Testis (tissue), 3 donors: ENCODE results near the gene ATP23. TPM values are rescaled to one million over a fixed set of nuclear protein-coding genes. Genes with fewer than 3 reads are reported as not detected.

Experiments used
- DNase-seq: peaks from one replicate; pipeline ENCODE4 v3.0.0-alpha.2; 2019
- H3K27ac ChIP-seq, 2 donors: fragments of 200-600 bp; sonication (generic); one replicate each; pipeline ENCODE4 v1.5.1; 2019
- H3K27me3 ChIP-seq: fragments of 200-600 bp; sonication (generic); one replicate; pipeline ENCODE4 v1.5.1; 2019
- H3K36me3 ChIP-seq: fragments of 200-600 bp; sonication (generic); one replicate; pipeline ENCODE4 v1.5.1; 2017; ENCODE audit warnings: low read depth; ENCODE audit errors: missing control alignments
- H3K4me1 ChIP-seq: fragments of 200-600 bp; sonication (generic); one replicate; pipeline ENCODE4 v1.5.1; 2019
- H3K4me3 ChIP-seq, 2 donors: fragments of 200-600 bp; sonication (generic); one replicate each; pipeline ENCODE4 v1.5.1; 2017 to 2019
- H3K9me3 ChIP-seq: fragments of 200-600 bp; sonication (generic); one replicate; pipeline ENCODE4 v1.5.1; 2017
- POLR2A ChIP-seq: fragments of 450-650 bp; IDR thresholded peaks from one replicate; pipeline ENCODE4 v1.6.1; 2017; ENCODE audit warnings: antibody characterized with exemption, mild to moderate bottlenecking, moderate library complexity
- WGBS, 2 donors: methylation state at CpG; one replicate each; pipeline ENCODE4 v1.1.5; 2018; 5-methylcytosine and 5-hydroxymethylcytosine counted together
- intact Hi-C: fragments of 100-400 bp; cut with DNase I; formaldehyde crosslinking; loops from one replicate; pipeline ENCODE4 v1.15.1; 2023; ENCODE audit warnings: low total_unique reads
- polyA plus RNA-seq: library from polyadenylated mRNA; stranded (reverse); fragments of 350-450 nt; fragmentation: Illumina TruSeq; extraction: RNeasy Lipid Tissue Mini Kit (QIAGEN cat#74804); gene quantifications from one replicate; pipeline ENCODE4 v1.2.3, GENCODE V29; 2014; ENCODE audit warnings: low read depth, low replicate concordance; ENCODE audit not compliant: insufficient read depth
- total RNA-seq, 2 donors: library from RNA; depleted of rRNA; stranded (reverse); fragments of >200 nt; gene quantifications; one replicate each; pipeline ENCODE4 v1.2.3, GENCODE V29; 2016
- TF ChIP-seq, protein P1 (sequence below), 3 experiments: fragments of 450-650 bp in 2 of 3; fragments of 200-600 bp in 1 of 3; sonication (generic) in 1 of 3; IDR thresholded peaks; one replicate each; pipeline ENCODE4 v1.5.1; 2016 to 2019; ENCODE audit warnings: antibody characterized with exemption in 3 of 3, mild to moderate bottlenecking in 2 of 3, moderate library complexity in 1 of 3

ATP23 gene
- total and polyA plus RNA-seq, 3 donors from 2014 or later = 53.1 to 102 (median 76.6) TPM

DNA sequence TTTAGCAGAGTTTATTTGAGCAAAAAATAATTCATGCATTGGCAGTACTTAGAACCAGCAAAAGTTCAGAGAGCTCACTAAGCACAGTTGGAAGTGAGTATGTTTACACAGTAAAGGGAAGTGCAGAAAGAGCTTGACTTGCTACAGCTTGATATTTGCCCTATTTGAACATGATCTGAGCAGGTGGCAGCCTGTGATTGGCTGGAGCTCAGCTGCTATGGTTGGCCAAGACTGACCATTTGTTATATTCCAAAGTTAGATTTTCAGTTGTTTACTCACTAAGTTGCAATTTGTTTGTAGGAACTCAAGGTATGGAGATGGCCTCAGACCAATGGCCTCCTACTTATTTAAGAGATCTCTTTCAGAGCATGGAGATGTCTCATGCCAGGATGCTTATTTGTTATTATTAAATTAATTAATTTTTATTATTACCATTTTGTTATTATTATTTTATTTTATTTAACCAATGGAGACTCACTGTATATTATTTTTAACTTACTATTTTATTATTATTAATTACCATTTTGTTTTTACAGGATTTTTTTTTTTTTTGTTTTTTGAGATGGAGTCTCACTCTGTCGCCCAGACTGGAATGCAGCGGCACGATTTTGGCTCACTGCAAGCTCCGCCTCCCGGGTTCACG is 49.0 kb downstream of the ATP23 start:
- Histone ChIP-seq H3K36me3 (no peaks in the 10 kb centered on the region), H3K4me1 (no peaks in the 10 kb centered on the region), H3K27me3 (no peaks in the 10 kb centered on the region), H3K4me3 (no peak overlapping the region), H3K9me3 (no peaks in the 10 kb centered on the region), H3K27ac (no peak overlapping the region)
- intact Hi-C loops = no loop called here
- 68 to 83% methylated on average over 6 of the region's 6 CpGs for WGBS, 2 donors
- DNase-seq = no peak
- TF ChIP-seq POLR2A = no peak
- TF ChIP-seq, protein P1, sequence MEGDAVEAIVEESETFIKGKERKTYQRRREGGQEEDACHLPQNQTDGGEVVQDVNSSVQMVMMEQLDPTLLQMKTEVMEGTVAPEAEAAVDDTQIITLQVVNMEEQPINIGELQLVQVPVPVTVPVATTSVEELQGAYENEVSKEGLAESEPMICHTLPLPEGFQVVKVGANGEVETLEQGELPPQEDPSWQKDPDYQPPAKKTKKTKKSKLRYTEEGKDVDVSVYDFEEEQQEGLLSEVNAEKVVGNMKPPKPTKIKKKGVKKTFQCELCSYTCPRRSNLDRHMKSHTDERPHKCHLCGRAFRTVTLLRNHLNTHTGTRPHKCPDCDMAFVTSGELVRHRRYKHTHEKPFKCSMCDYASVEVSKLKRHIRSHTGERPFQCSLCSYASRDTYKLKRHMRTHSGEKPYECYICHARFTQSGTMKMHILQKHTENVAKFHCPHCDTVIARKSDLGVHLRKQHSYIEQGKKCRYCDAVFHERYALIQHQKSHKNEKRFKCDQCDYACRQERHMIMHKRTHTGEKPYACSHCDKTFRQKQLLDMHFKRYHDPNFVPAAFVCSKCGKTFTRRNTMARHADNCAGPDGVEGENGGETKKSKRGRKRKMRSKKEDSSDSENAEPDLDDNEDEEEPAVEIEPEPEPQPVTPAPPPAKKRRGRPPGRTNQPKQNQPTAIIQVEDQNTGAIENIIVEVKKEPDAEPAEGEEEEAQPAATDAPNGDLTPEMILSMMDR (IDR thresholded peaks at IDR 0.05) = no peak

DNA sequence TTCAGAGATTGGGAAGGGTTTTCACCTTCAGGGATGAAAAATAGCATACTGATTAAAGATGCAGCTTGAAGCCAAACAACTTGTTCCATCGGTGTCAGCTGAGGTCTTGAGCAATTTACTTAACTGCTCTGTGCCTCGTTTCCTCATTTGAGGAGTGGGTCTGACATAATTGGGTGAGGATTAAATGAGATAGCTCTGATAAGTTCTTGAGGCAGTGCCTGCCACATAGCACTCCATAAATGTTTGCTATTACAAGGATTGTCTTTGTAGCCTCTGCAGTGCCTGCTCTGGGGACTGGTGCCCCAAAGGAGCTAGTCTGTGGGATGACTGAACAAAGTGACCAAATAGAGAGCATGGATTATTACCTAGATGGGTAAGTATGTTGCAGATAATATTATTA is 50.6 kb downstream of the ATP23 start:
- DNase-seq = no peak

DNA sequence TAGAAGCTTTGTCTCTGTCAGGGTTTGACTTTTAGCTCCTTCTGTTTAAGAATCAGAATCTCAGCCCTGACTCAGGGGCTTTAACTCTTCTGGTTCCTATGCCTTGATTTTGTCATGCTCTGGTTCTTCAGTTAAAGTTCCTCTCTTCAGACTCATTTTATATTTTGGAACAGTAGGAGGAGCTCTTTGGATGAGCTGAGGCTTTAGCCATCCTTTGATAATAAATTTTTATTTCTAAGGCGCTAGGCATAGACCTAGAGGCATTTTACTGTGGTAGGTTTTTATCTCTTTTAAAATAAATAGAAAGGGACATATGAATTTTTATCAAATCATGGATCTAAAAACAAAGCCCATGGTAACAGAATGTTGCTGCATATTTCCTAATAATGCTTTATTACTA is 51.7 kb downstream of the ATP23 start:
- H3K4me3 ChIP-seq = no peak overlapping the region
- TF ChIP-seq, protein P1 (IDR thresholded peaks at IDR 0.05) = no peak
- TF ChIP-seq POLR2A = no peak
- 69 to 90% methylated on average over 1 of the region's 1 CpG for WGBS, 2 donors
- no peaks in the 10 kb centered on the region for H3K4me1 ChIP-seq
- H3K36me3 ChIP-seq = no peaks in the 10 kb centered on the region
- no peaks in the 10 kb centered on the region for H3K9me3 ChIP-seq
- no peaks in the 10 kb centered on the region for H3K27me3 ChIP-seq
- DNase-seq = no peak
- intact Hi-C loops = no loop called here
- no peak overlapping the region for H3K27ac ChIP-seq

More for the DNA sequence above, 50.6 kb downstream of the ATP23 start:
- Histone ChIP-seq H3K4me1 (no peaks in the 10 kb centered on the region), H3K27me3 (no peaks in the 10 kb centered on the region), H3K9me3 (no peaks in the 10 kb centered on the region), H3K27ac (no peak overlapping the region), H3K4me3 (no peak overlapping the region), H3K36me3 (no peaks in the 10 kb centered on the region)
- WGBS, 2 donors = 77 to 80% methylated on average over 2 of the region's 2 CpGs
- intact Hi-C loops = no loop called here
- TF ChIP-seq POLR2A = no peak
- TF ChIP-seq, protein P1 (IDR thresholded peaks at IDR 0.05) = no peak

DNA sequence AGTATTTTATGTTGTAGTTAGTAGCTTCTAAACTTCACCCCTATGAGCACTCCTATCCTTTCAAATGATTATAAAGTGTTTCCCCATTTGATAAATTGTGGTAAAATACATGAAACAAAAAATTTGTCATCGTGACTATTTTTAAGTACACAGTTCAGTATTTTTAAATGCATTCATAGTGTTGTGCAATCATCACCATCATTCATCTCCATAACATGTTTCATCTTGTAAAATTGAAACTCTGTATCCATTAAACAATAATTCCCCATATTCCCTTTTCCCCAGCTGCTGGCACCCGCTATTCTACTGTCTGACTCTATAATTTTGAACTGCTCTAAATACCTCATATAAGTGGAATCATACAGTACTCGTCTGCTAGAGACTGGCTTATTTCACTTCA is 52.5 kb downstream of the ATP23 start:
- WGBS, 2 donors = 88 to 94% methylated on average over 3 of the region's 3 CpGs
- TF ChIP-seq, protein P1 (IDR thresholded peaks at IDR 0.05) = no peak
- no peak for TF ChIP-seq POLR2A
- no peaks in the 10 kb centered on the region for H3K9me3 ChIP-seq
- H3K27me3 ChIP-seq = no peaks in the 10 kb centered on the region
- no peak overlapping the region for H3K4me3 ChIP-seq
- intact Hi-C loops = no loop called here
- no peak overlapping the region for H3K27ac ChIP-seq
- DNase-seq = no peak
- no peaks in the 10 kb centered on the region for H3K36me3 ChIP-seq
- H3K4me1 ChIP-seq = no peaks in the 10 kb centered on the region

DNA sequence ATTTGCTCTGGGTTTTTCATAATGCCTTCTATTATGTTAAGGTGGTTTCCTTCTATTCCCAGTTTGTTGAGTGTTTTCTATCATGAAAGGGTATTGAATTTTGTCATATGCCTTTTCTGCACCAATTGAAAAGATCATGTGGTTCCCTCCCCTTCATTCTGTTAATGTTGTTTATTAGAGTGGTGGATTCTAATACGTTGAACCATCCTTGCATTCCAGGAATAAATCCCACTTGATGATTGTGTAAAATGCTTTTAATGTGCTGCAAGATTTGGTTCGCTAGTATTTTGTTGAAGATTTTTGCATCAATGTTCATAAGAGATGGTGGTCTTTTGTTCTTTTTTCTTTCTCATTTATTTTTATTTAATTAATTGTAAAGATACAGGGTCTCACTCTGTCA is 55.2 kb downstream of the ATP23 start:
- H3K27me3 ChIP-seq = no peaks in the 10 kb centered on the region
- 82 to 91% methylated on average over 2 of the region's 2 CpGs for WGBS, 2 donors
- H3K27ac ChIP-seq = no peak overlapping the region
- no peak overlapping the region for H3K4me3 ChIP-seq
- H3K36me3 ChIP-seq = no peaks in the 10 kb centered on the region
- H3K9me3 ChIP-seq = no peaks in the 10 kb centered on the region
- intact Hi-C loops = no loop called here
- DNase-seq = no peak
- no peaks in the 10 kb centered on the region for H3K4me1 ChIP-seq
- TF ChIP-seq, protein P1 (IDR thresholded peaks at IDR 0.05) = no peak
- no peak for TF ChIP-seq POLR2A
